HEK293T (cell line): ENCODE results near the gene REEP3.

Experiments
- CTCF ChIA-PET: fragments of 350-600 bp; formaldehyde crosslinking; extraction: SDS; loops from one replicate; lab custom pipeline; 2021; ENCODE audit warnings: antibody characterized with exemption, inconsistent platforms; lab: Yijun Ruan, JAX
- POLR2A ChIA-PET: fragments of 350-600 bp; formaldehyde crosslinking; extraction: SDS; loops from one replicate; lab custom pipeline; 2020; ENCODE audit warnings: antibody characterized with exemption, inconsistent platforms; lab: Yijun Ruan, JAX
- DNase-seq: peaks from one replicate; pipeline ENCODE4 v3.0.0; 2012; ENCODE audit warnings: mixed read lengths; ENCODE audit errors: extremely low spot score
- ARNT ChIP-seq: fragments of 450-650 bp; IDR thresholded peaks from 2 replicates; pipeline ENCODE4 v1.6.1; 2017; ENCODE audit warnings: mild to moderate bottlenecking
- BHLHE40 ChIP-seq: fragments of 450-650 bp; IDR thresholded peaks from 2 replicates; pipeline ENCODE4 v1.6.1; 2016; ENCODE audit warnings: mild to moderate bottlenecking, moderate library complexity, borderline replicate concordance
- CTBP1 ChIP-seq: fragments of 450-650 bp; IDR thresholded peaks from 2 replicates; pipeline ENCODE4 v1.6.1; 2016; ENCODE audit warnings: borderline replicate concordance
- ELF4 ChIP-seq: fragments of 450-650 bp; IDR thresholded peaks from 2 replicates; pipeline ENCODE4 v1.6.1; 2017; ENCODE audit warnings: antibody characterized with exemption
- FOXA1 ChIP-seq: fragments of 450-650 bp; IDR thresholded peaks from 2 replicates; pipeline ENCODE4 v1.6.1; 2016; ENCODE audit warnings: mild to moderate bottlenecking
- FOXK2 ChIP-seq: fragments of 450-650 bp; IDR thresholded peaks from 2 replicates; pipeline ENCODE4 v1.6.1; 2016; ENCODE audit warnings: mild to moderate bottlenecking
- FOXM1 ChIP-seq: fragments of 450-650 bp; IDR thresholded peaks from 2 replicates; pipeline ENCODE4 v1.6.1; 2017; ENCODE audit warnings: mild to moderate bottlenecking, borderline replicate concordance
- HDGF ChIP-seq: fragments of 450-650 bp; IDR thresholded peaks from 2 replicates; pipeline ENCODE4 v1.6.1; 2017; ENCODE audit warnings: antibody characterized with exemption, borderline replicate concordance
- L3MBTL2 ChIP-seq: fragments of 450-650 bp; conservative IDR thresholded peaks from 2 replicates; pipeline ENCODE4 v1.6.1; 2016; ENCODE audit warnings: mild to moderate bottlenecking
- LEF1 ChIP-seq: fragments of 450-650 bp; IDR thresholded peaks from 2 replicates; pipeline ENCODE4 v1.6.1; 2017; ENCODE audit warnings: mild to moderate bottlenecking, borderline replicate concordance
- NFRKB ChIP-seq: fragments of 450-650 bp; IDR thresholded peaks from 2 replicates; pipeline ENCODE4 v1.6.1; 2016; ENCODE audit warnings: mild to moderate bottlenecking, moderate library complexity
- SP1 ChIP-seq: fragments of 450-650 bp; IDR thresholded peaks from 2 replicates; pipeline ENCODE4 v1.6.1; 2017
- SUZ12 ChIP-seq: fragments of 450-650 bp; IDR thresholded peaks from 2 replicates; pipeline ENCODE4 v1.6.1; 2016; ENCODE audit warnings: mild to moderate bottlenecking
- TARDBP ChIP-seq: fragments of 450-650 bp; IDR thresholded peaks from 2 replicates; pipeline ENCODE4 v1.6.1; 2016
- ZNF384 ChIP-seq: fragments of 450-650 bp; IDR thresholded peaks from 2 replicates; pipeline ENCODE4 v1.6.1; 2016
- TF ChIP-seq, protein P1 (sequence below): fragments of 450-650 bp; IDR thresholded peaks from 2 replicates; pipeline ENCODE4 v1.6.1; 2016

REEP3 gene

DNA sequence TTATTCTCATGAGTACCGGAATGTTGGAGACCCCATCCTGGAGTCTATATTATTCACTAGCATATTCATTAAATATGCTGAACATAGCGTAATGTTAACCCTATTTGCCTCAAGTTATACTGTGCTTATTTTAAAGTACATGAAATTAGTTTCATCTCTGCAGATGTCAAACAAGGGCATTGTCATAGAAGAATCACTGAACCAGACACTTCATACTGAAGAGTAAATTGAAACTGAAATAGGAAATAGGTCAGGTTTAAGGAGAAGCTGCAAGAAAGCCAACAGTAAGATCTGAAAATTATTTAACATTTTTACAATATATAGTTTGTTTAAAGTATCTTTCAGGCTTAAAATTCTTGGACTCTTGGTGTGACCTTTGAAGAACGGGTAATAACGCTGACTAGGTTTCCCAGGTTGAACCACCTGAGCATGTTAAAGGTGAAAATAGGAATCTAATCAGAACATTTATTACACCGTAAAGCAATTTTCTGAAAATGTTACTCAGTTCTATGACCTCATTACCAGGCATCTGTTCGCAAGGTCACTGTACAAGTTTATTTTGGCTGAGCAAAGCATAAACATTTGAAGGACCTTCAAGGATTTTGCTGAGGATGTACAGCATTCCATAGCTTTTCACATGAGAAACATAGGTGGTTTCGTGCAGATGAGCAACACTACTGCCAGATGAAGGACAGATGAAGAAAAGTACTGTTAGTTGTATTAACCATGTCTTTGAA is 82.7 kb downstream of the REEP3 start:
- no peak for DNase-seq
- no peak for TF ChIP-seq ARNT
- TF ChIP-seq LEF1, result no peak
- TF ChIP-seq, protein P1, sequence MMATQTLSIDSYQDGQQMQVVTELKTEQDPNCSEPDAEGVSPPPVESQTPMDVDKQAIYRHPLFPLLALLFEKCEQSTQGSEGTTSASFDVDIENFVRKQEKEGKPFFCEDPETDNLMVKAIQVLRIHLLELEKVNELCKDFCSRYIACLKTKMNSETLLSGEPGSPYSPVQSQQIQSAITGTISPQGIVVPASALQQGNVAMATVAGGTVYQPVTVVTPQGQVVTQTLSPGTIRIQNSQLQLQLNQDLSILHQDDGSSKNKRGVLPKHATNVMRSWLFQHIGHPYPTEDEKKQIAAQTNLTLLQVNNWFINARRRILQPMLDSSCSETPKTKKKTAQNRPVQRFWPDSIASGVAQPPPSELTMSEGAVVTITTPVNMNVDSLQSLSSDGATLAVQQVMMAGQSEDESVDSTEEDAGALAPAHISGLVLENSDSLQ, result no peak
- TF ChIP-seq TARDBP, result no peak
- TF ChIP-seq NFRKB, result no peak
- TF ChIP-seq FOXA1, result no peak
- TF ChIP-seq SP1, result no peak
- TF ChIP-seq L3MBTL2, result no peak
- TF ChIP-seq SUZ12, result no peak
- no peak for TF ChIP-seq ELF4
- no peak for TF ChIP-seq FOXM1
- TF ChIP-seq BHLHE40, result no peak
- ChIA-PET CTCF (interaction anchor here (0.6 kb wide), 1 partner anchor 15 kb away, joined by 4 read pairs; no protein-coding TSS in a partner anchor), POLR2A (interaction anchor here (0.6 kb wide), 1 partner anchor 22 kb away, joined by 3 read pairs; no protein-coding TSS in a partner anchor)

DNA sequence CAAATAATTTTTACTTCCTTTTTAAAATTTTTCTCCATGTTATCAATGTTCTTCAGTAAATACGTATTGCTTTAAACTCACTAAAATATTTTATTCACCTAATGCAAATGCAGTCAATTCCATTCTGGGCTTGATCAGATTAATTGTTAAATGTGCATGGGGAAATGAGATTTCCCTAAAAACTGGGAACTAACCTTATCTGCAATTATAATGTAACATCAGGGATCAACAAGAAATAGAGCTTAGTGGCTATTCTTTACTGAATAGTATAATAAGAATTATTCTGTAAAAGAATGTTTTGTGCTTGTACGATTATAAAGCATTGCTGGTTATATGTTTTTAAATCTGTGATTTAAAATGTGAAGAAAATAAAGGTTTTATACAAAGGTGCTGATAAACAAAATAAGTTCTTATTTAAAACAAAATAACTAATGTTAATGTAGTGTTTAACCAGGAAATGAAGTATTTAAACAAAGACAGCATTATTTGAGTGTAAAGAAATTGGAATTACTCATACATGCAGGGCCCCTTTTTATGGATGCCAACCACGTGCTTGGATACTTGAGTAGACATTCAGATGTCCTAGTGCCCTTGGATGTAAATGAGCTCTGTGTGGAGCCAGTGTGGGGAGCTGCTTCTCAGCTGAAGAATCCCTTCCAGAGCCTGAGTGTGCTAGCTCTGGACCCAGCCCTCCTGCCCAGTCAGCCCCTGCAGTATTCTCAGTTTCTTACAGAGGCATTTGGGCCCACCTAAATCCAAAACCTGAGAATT is 84.2 kb downstream of the REEP3 start:
- DNase-seq, result no peak
- ChIA-PET CTCF (no interaction called here), POLR2A (interaction anchor here (0.6 kb wide), 1 partner anchor 17 kb away, joined by 3 read pairs; no protein-coding TSS in a partner anchor)
- TF ChIP-seq LEF1 (no peak), FOXM1 (no peak), SUZ12 (no peak), TARDBP (no peak), CTBP1 (no peak), L3MBTL2 (0 out of 2 replicates have a peak, but pooled peaks have one; percentile 14), ZNF384 (no peak), SP1 (no peak)

DNA sequence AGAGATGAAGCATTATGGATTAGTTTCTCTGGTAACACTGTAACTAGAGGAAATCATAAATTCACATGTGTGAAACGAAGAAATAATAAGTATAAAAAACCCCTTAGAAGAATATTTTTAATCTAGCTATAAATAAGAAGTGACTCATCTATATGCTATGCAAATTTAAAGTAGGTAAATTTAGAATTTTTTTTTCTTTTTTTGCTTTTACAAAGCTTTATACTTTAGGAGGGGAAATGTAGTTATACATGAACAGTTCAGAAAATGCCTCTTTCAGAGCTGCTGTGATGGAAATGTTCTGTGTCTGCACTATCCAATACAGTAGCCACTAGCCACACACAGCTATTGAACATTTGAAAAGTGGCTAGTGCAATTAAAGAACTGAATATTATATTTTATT is 87.3 kb downstream of the REEP3 start:
- ChIA-PET CTCF (interaction anchor here (0.6 kb wide), 1 partner anchor 999 kb away, joined by 3 read pairs; no protein-coding TSS in a partner anchor), POLR2A (no interaction called here)
- TF ChIP-seq NFRKB, result no peak
- no peak for TF ChIP-seq FOXM1
- no peak for TF ChIP-seq BHLHE40
- TF ChIP-seq SUZ12, result no peak
- TF ChIP-seq SP1, result no peak
- TF ChIP-seq FOXA1, result no peak
- TF ChIP-seq L3MBTL2, result no peak
- no peak for TF ChIP-seq CTBP1
- no peak for TF ChIP-seq FOXK2
- TF ChIP-seq ZNF384, result no peak
- no peak for TF ChIP-seq LEF1
- TF ChIP-seq, protein P1, result no peak
- TF ChIP-seq HDGF, result no peak
- TF ChIP-seq TARDBP, result no peak
- no peak for TF ChIP-seq ELF4
- TF ChIP-seq ARNT, result no peak
- no peak for DNase-seq

DNA sequence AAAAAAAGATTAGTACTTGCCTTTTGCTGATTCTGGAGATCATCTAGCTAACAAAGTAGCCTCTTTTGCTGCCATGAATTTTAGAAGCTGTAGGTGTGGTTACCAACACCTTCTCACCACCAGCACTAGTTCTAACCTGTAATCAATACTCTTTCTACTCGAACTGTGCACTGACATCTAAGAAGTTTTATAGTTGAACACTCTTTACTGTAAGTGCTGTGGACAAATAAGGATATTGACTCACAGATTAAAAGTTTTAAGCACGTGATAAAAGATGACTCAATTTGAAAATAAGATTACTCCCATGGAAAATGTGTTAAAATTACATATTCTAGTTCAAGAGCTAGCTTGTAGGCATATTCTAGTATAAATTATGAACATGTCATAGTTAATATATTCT is 89.9 kb downstream of the REEP3 start:
- TF ChIP-seq FOXK2 (no peak), ARNT (no peak), FOXA1 (peak; percentile 58; the same call in 1 of the 2 replicates)
- POLR2A ChIA-PET, result interaction anchor here (1.0 kb wide), 1 partner anchor 375 kb away, joined by 3 read pairs; no protein-coding TSS in a partner anchor
- no peak for DNase-seq
- CTCF ChIA-PET, result interaction anchor here (0.7 to 1.4 kb wide), 2 partner anchors 9 to 109 kb away, joined by 3 to 4 read pairs; no protein-coding TSS in a partner anchor

DNA sequence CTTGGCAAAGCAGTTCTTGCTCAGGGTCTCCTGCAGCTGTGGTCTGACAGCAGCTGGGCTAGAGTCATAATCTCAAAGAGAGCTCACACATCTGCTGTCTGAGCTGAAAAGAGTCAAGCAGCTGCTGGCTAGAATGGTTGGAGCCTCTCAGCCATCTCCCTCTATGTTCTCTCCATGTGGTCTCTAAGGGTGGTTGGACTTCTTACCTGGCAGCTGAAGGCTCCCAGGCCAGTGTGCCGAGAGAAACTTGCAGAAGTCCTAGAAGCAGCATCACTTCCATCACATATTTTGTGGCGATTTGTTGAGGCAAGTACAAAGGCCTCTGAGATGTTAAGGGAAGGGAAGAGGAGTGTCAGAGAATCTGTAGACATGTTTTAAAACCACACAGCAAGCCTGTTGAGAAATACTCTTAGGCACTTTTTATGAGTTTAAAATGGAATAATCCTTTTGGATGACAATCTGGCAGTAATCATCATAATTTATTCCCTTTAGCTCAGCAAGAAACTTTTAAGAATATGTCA is 93.2 kb downstream of the REEP3 start:
- ChIA-PET POLR2A (no interaction called here), CTCF (no interaction called here)
- TF ChIP-seq FOXM1, result no peak
- no peak for TF ChIP-seq NFRKB
- no peak for TF ChIP-seq SP1
- TF ChIP-seq SUZ12, result no peak
- no peak for TF ChIP-seq FOXK2
- TF ChIP-seq L3MBTL2, result no peak
- no peak for DNase-seq

DNA sequence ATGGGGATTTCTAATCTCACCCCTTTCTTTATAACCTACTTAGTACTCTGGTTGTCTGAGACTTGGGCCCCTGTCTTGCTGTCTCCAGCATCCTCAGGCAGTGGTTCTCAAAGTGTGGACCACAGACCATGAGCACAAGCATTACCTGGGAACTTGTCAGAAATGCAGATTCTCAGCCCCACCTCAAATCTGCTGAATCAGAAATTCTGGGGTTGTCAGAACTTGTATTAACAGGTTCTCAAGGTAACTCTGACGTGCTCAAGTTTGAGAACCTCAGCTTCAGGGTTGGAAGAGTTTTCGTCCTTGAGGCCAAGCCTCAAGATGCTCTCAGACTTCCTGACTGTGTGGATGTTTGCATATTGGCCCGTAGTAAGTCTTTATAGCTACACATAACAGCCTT is 97.4 kb downstream of the REEP3 start:
- no peak for DNase-seq
- POLR2A ChIA-PET, result no interaction called here
- CTCF ChIA-PET, result no interaction called here
- TF ChIP-seq HDGF (no peak), SUZ12 (no peak), FOXM1 (no peak), TARDBP (no peak), ELF4 (no peak), FOXK2 (no peak), ZNF384 (no peak), NFRKB (no peak), BHLHE40 (no peak), ARNT (no peak), L3MBTL2 (no peak), CTBP1 (no peak), LEF1 (no peak), FOXA1 (no peak), SP1 (no peak)
- TF ChIP-seq, protein P1, result no peak
